ACHN (cell line): ENCODE measurements around the gene TOR1AIP2.
A peak's percentile ranks its signal among the peaks of the same experiment; 100 is the strongest.
"Not testable (repeated sequence)": the region's sequence is repeated elsewhere in the genome, so short reads cannot be mapped to it uniquely, and the experiment has no call there.

Source experiments
- DNase-seq: peaks from one replicate; pipeline ENCODE4 v3.0.0-alpha.2; 2015
- in situ Hi-C: cut with HindIII; loops from 2 replicates; pipeline ENCODE4 v1.10.0; 2017; ENCODE audit warnings: low sequenced_read_pairs, low pct_ligation_motif_present, low pct_unique_long_range_greater_than_20kb

The TOR1AIP2 gene

DNA sequence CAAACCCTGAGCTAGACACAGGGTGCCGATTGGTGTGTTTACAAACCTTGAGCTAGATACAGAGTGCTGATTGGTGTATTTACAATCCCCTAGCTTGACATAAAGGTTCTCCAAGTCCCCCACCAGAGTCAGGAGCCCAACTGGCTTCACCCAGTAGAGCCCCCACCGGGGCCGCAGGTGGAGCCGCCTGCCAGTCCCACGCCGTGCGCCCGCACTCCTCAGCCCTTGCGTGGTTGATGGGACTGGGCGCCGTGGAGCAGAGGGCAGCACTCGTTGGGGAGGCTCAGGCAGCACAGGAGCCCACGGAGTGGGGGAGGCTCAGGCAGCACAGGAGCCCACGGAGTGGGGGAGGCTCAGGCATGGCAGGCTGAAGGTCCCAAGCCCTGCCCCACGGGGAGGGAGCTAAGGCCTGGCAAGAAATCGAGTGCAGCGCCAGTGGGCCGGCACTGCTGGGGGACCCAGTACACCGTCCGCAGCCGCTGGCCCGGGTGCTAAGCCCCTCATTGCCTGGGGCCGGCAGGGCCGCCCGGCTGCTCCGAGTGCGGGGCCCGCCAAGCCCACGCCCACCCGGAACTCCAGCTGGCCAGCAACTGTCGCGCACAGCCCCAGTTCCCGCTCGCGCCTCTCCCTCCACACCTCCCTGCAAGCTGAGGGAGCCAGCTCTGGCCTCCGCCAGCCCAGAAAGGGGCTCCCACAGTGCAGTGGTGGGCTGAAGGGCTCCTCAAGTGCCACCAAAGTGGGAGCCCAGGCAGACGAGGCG lies 40.7 kb downstream of the TOR1AIP2 start:
- in situ Hi-C loops, DNase-seq: not testable (repeated sequence)

DNA sequence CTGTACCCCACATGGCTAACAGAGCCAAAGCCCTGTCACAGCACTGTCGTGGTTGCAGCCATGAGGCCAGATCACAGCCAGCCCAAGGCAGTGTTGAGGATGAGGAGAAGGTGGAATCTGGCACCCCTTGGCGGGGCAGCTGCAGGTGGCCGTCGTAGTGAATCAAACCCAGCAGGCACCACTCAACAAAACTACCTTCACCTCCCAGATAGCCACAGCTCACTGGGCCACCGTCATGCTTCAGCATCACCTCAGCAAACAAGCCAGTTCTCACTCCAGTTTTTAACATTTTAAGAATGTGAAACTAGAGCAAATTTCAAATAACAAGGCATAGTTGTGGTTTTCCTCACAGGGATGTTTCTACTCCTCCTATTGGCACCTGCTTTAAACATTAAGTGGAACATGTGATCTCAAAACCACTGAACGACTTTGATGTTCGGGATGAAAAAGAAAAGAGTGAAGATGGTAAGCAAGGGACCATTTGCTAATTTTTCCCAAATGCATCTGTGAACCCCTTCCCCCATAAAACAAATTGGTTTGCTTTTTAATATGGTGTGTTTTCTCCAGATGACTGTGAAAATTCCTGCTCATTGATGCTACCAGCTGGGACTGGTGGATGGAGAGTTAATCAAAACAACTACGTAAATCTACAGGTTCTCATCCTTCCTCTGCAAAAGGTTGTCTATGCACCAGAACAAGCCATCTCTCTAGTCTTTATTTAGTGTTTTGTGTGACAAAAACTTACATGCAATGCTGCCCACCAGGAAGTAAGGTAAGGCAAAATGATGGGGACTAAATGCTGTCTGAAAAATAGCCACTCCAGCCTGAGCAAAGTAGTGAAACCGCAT lies 45.5 kb downstream of the TOR1AIP2 start:
- DNase-seq, result peak; percentile 83
- in situ Hi-C loops, result no loop called here

- in situ Hi-C loops, result no loop called here
- DNase-seq, result no peak
Measured at GRCh38 chr1:179831225-179831624, 46.4 kb downstream of the TOR1AIP2 start.

DNA sequence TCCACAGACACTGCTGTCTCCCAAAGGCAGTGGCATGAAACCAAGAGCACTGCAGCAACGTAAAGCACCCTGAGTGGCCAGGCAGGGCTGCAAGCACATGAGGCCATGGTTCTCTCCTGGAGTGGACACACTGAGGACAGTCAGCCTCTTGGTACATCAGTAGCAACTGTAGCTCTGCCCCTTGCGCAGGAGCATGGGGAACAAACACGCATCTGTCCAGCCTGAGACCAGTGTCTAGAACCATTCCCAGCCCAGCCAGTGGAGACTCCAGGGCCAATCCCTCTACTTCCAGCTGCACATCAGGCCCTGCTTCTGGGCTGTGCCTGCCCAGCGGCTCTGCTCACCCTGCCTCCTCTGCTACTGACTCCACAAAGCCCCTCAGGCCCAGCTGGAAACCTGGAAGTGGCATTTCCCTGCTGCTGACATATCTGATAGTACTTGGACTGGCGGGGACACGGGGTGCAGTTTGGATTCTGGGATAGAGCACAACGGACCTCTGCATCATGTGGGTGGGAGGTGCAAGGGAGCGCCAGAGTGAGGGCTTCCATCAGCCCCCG lies 49.0 kb downstream of the TOR1AIP2 start:
- no peak for DNase-seq
- in situ Hi-C loops, result no loop called here

DNA sequence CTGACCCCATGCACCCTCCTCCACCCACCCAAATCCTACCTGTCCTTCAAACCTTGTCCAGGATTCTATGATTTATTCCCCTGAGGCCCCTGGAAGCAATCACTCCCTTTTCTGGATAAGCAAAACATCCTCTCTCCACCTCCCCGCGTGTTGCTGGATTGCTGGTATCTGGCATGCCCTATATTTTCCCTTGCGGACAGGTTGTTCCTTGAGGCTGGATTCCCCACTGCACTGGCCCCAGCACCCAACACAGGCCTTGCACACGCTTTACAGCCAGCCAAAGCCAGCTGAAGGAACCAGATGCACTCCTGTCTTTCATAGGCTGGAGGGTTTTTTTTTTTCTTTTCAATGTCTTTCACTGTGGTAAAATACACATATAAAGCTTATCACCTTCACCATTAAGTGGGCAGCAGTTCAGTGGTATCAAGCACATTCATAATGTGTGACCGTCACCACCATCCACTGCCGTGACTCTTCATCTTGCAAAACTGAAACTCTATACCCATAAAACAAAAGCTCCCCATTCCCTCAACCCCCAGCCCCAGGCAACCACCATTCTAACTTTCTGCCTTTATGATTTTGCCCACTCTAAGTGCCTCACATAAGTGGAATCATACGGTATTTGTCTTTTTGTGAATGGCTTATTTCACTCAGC lies 50.9 kb downstream of the TOR1AIP2 start:
- in situ Hi-C loops, result no loop called here
- no peak for DNase-seq

DNA sequence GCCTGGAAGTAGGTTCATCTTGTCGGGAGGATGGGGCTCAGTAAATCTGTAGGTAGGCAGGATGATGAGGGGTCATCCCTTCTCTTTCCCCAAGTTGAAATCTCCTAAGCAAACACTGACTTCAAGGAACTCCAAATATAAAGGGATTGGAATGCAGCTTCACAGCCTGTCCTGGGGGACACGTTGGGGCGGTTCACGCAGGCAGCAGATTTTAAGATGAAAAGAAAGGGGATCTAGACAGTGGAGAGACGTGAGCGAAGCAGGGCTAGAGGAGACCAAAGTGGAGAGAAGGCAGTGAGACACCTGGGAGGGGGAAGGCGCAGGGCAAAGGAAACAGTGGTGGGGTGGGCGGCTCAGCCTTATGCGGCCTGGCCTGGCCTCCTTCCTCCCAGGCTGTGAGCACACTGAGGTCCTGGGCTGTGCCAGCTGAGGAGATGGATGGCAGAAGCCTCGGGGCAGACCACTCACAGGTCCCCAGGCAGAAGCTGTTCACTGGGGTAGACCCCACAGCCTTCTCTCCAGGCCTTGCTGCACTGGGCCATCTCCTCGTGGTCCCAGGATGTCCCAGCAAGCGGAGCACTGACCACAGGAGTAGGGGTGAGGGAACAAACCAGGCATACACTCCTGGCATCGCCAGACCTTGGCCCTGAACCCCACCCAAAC lies 51.7 kb downstream of the TOR1AIP2 start:
- in situ Hi-C loops, result no loop called here
- DNase-seq, result no peak

DNA sequence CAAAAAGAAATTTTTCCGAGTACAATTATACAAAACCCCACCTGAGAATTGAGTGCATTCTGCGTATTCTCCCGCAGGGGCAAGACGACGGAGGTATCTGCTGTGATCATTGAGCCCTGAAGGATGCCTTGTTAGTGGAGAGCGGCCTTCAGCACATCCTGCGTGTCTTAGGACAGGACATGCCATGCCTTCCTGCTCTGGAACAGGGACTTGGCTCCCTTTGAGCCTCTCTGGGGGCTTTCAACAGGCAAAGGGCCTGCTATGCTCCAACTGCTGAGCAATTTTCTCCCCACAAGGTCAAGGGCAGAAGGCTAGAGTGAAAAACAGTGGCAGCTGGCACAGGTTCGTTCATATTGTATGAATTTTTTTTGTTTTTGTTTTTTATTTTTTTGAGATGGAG lies 52.4 kb downstream of the TOR1AIP2 start:
- in situ Hi-C loops, result no loop called here
- no peak for DNase-seq

GRCh38 chr1:179824265-179824664 lies 53.3 kb downstream of the TOR1AIP2 start:
- in situ Hi-C loops, result no loop called here
- DNase-seq, result no peak

- in situ Hi-C loops, result no loop called here
- no peak for DNase-seq
Measured at GRCh38 chr1:179823693-179824092, 53.9 kb downstream of the TOR1AIP2 start.

DNA sequence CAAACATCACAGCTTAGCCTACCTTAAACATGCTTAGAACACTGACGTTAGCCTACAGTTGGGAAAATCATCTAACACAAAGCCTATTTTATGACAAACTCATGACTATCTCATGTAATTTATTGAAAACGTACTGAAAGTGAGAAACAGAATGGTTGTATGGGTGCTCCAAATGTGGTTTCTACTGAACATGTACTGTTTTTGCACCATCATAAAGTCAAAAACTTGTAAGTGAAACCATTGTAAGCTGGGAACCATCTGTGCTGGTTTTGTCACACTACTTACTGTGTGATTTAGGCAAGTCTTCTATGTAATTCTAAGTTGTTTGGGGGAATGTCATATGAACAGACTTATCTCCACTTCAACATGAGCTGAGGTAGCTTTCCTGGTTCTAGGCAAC lies 55.5 kb downstream of the TOR1AIP2 start:
- DNase-seq, result no peak
- in situ Hi-C loops, result no loop called here

- in situ Hi-C loops, result no loop called here
- DNase-seq, result no peak
Measured at GRCh38 chr1:179821524-179821923, 56.1 kb downstream of the TOR1AIP2 start.

DNA sequence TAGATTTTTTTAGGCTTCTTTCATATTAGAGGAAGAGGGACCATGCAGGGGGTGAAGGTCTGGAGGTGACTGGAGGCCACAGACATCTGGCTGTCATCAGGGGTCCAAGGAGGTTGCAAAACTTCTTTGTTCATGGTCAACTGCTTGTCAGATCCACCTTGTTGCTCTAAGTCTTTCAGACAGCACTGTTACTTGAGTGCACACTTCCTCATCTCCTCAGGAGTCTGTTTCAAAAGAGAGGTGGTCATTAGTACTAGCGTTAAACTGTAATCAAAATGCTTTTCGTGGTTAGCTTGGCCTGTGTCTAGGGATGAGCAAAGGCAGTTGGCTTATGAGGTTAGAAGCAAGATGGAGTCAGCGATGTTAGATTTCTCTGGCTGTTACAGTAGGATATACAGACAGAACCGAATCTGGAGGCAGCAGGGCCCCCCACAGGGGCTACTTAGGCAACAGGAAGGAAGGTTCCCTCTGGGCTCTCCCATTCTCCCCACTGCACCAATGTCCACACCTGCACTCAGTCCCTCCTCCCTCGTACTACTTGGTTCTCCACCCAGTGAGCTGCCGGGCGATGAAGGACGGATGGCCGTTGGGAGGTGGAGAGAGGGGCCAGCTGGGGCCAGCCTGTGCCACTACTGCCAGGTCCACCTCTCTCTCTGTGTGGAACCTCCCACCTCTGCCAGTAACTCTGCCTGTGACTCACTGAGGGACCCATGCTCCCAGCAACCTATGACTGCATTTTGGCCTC lies 57.2 kb downstream of the TOR1AIP2 start:
- DNase-seq, result no peak
- in situ Hi-C loops, result no loop called here

- DNase-seq, result no peak
- in situ Hi-C loops, result no loop called here
Measured at GRCh38 chr1:179818743-179819173, 58.8 kb downstream of the TOR1AIP2 start.

DNA sequence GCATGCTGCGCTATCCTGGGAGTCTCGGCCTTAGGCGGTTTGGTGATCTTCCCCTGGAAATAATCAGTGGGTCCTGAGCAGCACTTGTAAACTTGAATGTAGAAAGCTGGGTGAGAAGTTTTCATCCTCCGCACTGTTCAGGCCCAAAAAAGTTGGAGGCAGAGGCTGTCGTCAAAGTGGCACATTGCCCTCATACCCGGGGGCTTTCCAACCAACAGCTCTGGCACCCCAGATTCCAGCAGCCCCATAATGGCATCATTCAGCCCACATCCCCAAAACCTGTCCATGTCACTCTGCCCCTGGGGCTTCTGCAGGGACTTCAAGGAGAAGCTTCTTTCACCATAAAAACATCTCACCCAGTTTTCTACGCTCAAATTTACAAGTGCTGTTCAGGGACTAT lies 59.3 kb downstream of the TOR1AIP2 start:
- no peak for DNase-seq
- in situ Hi-C loops, result no loop called here

GRCh38 chr1:179817789-179818188 lies 59.8 kb downstream of the TOR1AIP2 start:
- DNase-seq, result no peak
- in situ Hi-C loops, result no loop called here

GRCh38 chr1:179817056-179817455 lies 60.5 kb downstream of the TOR1AIP2 start:
- in situ Hi-C loops, result no loop called here
- no peak for DNase-seq

- peak; percentile 76 for DNase-seq
- in situ Hi-C loops, result no loop called here
Measured at GRCh38 chr1:179816196-179816960, 61.2 kb downstream of the TOR1AIP2 start.
